ENCODE measurements around the gene PEA15. TPM values are rescaled to one million over a fixed set of nuclear protein-coding genes. Genes with fewer than 3 reads are reported as not detected.

The PEA15 gene
- total RNA-seq, 3 donors from 2014 or later, result 69.8 to 128 (median 127) TPM

DNA sequence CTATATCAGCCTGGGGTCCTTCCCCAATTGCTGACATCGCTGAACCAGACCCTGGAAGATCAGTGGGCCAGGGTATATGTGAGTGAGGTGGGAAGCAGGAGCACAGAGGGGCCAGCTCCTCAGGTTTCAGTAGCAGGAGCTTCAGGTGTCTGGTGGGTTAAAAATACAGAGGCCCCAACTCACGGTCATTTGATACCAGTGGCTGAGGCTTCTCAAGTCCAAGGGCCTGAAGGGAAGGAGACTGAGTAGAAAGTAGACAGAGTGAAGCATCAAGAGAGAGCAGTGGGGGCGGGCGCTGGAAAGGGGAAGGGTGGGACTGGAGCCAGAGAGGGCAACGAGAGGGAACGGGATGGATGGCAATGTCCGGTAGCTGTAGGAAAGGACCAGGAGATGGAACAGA is 16.8 kb upstream of the PEA15 start:
- Histone ChIP-seq H3K27ac (no peak overlapping the region), H3K9me3 (no peaks in the 10 kb centered on the region), H3K27me3 (no peaks in the 10 kb centered on the region), H3K4me3 (no peak overlapping the region), H3K36me3 (no peaks in the 10 kb centered on the region), H3K4me1 (peaks cover 0 to 6% of the 10 kb centered on the region in 2 donors)
- intact Hi-C loops (cut with DNase I; ENCODE audit: low total_unique reads), result no loop called here
- TF ChIP-seq, protein P1, sequence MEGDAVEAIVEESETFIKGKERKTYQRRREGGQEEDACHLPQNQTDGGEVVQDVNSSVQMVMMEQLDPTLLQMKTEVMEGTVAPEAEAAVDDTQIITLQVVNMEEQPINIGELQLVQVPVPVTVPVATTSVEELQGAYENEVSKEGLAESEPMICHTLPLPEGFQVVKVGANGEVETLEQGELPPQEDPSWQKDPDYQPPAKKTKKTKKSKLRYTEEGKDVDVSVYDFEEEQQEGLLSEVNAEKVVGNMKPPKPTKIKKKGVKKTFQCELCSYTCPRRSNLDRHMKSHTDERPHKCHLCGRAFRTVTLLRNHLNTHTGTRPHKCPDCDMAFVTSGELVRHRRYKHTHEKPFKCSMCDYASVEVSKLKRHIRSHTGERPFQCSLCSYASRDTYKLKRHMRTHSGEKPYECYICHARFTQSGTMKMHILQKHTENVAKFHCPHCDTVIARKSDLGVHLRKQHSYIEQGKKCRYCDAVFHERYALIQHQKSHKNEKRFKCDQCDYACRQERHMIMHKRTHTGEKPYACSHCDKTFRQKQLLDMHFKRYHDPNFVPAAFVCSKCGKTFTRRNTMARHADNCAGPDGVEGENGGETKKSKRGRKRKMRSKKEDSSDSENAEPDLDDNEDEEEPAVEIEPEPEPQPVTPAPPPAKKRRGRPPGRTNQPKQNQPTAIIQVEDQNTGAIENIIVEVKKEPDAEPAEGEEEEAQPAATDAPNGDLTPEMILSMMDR (IDR thresholded peaks at IDR 0.05), result no peak
- TF ChIP-seq POLR2A (IDR thresholded peaks at IDR 0.05), result no peak
- TF ChIP-seq POLR2AphosphoS5 (IDR thresholded peaks at IDR 0.05), result no peak
- no peak for DNase-seq (ENCODE audit: low spot score in 2 of 2)

DNA sequence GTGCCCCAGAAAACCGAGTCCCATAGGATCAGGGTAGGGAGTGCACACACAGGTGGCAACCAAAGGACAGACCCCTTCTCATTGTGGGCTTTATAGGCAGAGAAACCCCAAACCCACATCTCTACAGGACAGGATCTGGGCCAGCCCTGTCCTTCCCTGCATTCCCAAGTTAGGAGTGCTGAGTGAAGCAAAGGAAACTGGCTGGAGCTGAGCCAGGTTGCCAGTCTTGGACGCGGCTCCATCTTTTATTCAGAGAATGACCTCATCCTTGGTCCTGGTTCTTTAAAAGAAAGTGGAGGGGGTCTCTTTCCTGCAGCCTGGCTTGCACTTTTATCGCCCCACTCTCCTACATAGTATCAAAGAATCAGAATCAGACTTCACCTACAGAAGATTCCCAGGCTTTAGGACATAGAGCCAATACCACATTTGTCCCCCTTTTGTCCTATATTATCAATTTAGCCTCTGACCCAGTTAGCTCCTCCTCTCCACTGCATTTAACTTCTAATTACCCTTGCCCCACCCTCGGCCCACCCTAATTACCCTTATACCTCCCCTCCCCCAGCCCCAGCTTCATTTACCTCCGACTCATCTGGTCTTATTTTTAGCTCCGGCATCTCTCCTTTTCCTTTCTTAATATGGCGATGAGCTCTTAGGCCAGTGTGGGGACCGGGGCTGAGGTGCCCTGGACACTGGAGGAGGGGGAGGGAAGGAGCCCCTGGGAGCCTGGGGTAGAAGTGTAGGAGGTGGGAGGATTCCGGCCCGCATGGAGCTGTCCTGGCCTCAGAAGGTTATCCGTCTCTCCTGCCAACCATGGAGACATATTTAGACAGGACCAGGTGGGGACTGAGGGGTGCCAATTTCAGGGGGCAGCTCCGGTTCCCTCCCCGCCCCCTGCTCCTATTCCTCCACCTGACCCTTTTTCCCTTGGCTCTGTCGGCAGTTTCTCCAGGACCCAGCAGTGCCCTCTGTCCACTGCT is 15.2 kb upstream of the PEA15 start, which contains the start of gene CASQ1:
Gene CASQ1 (plus strand): TSS at position 927 of the 977 bp plus-strand sequence. CDS start 177 bp downstream, outside the sequence.
- DNase-seq (ENCODE audit: low spot score in 2 of 2), result peak in 1 of 2 donors; percentile 59
- Histone ChIP-seq H3K36me3 (no peaks in the 10 kb centered on the region), H3K4me3 (no peak within 1 kb of the TSS), H3K4me1 (peaks cover 0 to 6% of the 10 kb centered on the region in 2 donors), H3K27ac (no peak within 1 kb of the TSS), H3K27me3 (no peaks in the 10 kb centered on the region), H3K9me3 (no peaks in the 10 kb centered on the region)
- intact Hi-C loops (cut with DNase I; ENCODE audit: low total_unique reads), result loop anchor here (10.0 kb wide), 1 partner anchor 255 kb away; no protein-coding TSS in a partner anchor
- TF ChIP-seq POLR2A (IDR thresholded peaks at IDR 0.05) (no peak), POLR2AphosphoS5 (IDR thresholded peaks at IDR 0.05) (no peak)
- TF ChIP-seq, protein P1 (IDR thresholded peaks at IDR 0.05), result no peak

DNA sequence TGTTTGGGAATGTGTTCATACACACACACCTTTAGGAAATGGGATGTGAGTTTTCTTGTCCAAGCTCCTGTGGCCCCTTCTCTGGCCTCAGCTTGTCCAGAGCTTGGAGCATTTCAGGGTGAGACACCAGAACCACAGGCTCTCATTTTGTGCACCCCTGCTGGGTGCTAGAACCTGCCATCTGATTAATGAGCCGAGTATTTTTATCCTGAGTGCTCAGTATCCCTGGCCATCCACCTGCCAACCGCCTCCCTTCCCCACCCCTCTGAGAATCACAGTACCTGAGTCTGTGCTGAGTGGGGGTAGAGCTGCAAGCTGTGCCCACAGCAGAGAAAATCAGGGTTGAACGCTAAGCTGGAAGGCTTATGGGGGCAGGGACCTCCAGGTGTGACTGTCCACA is 13.4 kb upstream of the PEA15 start:
- Histone ChIP-seq H3K4me3 (no peak overlapping the region), H3K27ac (no peak overlapping the region), H3K4me1 (peaks cover 0 to 6% of the 10 kb centered on the region in 2 donors), H3K9me3 (no peaks in the 10 kb centered on the region), H3K27me3 (no peaks in the 10 kb centered on the region), H3K36me3 (no peaks in the 10 kb centered on the region)
- intact Hi-C loops (cut with DNase I; ENCODE audit: low total_unique reads), result loop anchor here (10.0 kb wide), 1 partner anchor 257 kb away; no protein-coding TSS in a partner anchor
- DNase-seq (ENCODE audit: low spot score in 2 of 2), result no peak
- TF ChIP-seq POLR2AphosphoS5 (IDR thresholded peaks at IDR 0.05) (no peak), POLR2A (IDR thresholded peaks at IDR 0.05) (no peak)
- TF ChIP-seq, protein P1 (IDR thresholded peaks at IDR 0.05), result no peak

DNA sequence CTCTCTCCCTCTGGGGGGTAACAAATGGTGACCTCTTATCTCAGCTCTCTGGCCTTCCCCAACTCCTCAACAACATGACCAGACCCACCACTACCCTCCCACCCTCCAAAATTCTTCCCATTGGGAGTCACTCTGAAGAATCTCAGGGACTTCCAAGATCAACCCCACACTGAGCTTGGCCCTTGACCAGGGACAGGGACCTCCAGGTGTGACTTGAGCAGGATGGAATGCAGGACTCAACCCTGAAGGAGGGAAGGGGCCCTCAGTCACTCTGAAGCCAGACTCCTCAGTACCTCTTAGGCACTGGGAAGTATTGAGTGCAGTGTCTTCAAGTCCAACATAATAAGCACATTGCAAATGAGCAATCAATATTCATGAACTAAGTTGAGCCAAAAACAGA is 12.9 kb upstream of the PEA15 start:
- TF ChIP-seq POLR2A (IDR thresholded peaks at IDR 0.05), result no peak
- no peak for TF ChIP-seq POLR2AphosphoS5 (IDR thresholded peaks at IDR 0.05)
- TF ChIP-seq, protein P1 (IDR thresholded peaks at IDR 0.05), result no peak
- no peaks in the 10 kb centered on the region for H3K27me3 ChIP-seq
- DNase-seq (ENCODE audit: low spot score in 2 of 2), result no peak
- no peak overlapping the region for H3K4me3 ChIP-seq
- no peak overlapping the region for H3K27ac ChIP-seq
- no peaks in the 10 kb centered on the region for H3K9me3 ChIP-seq
- H3K36me3 ChIP-seq, result no peaks in the 10 kb centered on the region
- intact Hi-C loops (cut with DNase I; ENCODE audit: low total_unique reads), result loop anchor here (10.0 kb wide), 1 partner anchor 257 kb away; no protein-coding TSS in a partner anchor
- peaks cover 0 to 6% of the 10 kb centered on the region in 2 donors for H3K4me1 ChIP-seq

Data from breast epithelium (tissue), 4 donors.